GM04504 (cell line): ENCODE data around the gene TSPAN9.

Experiments used
- DNase-seq: peaks from one replicate; pipeline ENCODE4 v3.0.0-alpha.2; 2012; ENCODE audit warnings: low read depth

Gene TSPAN9

DNA sequence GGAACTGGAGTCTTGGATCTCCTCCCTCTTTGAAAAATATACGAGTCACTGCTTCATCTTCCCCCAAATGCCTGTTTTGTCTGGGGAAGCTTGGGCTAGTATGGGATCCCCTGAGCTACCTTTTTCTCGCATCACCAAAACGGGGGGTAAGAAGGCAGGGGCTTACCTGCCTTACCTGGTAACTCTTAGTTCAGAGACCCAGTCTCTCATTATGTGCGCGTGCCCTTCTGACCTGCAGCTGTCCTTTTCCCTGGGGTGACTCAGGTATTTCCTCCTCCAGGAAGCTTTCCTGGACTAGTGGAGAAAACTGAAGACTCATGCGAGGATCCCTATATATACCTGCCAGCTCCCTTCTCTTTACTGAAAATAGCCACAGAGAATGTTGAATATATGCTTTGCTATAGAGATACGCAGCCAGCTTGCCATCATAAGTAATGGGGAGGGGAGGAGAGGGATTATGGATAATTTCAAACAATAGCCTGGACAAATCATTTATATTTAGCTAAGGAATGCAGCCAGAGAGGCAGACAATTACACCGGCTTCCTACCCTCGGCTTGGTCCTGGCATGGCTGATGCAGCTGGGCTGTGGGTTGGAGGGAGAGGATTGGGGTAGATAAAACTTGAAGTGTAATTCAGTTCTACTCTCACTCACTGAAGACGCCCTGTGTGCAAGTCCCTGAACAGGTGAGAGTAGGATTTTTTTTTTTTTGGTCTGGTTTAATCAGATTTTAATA lies 1.1 kb downstream of the TSPAN9 start:
- DNase-seq = no peak

DNA sequence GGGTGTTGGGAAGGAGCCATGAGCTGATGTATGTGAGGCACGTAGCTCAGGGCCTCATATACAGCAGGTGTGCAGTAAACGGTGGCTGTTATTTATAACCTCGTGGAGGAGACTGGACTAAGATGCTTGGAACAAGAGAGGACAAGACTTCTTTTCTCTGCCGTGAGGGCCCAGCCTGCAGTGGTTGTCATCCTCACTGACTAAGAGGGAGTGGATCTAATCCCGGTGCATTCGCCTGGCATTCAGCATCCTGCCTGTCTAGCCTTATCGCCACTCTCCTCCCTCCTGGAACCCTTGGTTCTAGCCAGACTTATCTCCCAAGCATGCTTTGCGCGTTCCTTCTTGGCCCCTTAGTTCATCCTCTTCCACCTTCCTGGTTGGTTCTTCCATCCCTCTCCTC lies 3.9 kb downstream of the TSPAN9 start:
- no peak for DNase-seq

- DNase-seq = no peak
These were observed 4.7 kb downstream of the TSPAN9 start for GRCh38 chr12:3081886-3082285.

DNA sequence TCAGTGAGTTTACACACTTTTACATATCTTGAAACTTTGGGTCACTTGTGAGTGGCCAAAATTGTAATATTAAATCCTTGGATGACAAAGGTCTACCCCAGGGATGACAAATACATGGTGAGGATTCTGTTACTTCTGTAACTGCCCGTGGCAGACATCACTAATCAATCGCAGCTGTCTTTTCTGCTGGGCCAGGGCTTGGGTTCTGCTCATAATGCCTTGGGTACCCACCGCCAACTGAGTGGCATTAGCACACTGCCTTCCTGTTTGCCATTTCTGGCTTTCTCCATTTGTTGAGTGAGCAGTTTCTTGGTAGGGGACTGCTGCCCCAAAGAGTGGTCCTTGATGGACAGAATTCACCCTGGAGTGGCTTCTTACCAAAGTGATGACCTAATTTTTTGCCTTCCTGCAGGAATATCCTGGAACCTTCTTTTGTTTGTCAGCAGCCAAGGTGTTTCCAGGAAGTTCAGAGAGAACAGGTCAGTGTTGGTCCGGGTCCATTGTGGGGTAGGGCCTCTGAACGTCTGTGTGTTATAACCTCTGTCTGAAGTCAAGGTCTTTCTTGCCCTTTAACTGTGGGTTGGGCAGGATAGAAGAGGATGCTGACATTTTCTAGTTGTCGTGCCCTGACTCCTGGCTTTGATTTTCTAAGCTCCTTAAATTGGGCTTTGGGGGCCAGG lies 6.2 kb downstream of the TSPAN9 start:
- no peak for DNase-seq

DNA sequence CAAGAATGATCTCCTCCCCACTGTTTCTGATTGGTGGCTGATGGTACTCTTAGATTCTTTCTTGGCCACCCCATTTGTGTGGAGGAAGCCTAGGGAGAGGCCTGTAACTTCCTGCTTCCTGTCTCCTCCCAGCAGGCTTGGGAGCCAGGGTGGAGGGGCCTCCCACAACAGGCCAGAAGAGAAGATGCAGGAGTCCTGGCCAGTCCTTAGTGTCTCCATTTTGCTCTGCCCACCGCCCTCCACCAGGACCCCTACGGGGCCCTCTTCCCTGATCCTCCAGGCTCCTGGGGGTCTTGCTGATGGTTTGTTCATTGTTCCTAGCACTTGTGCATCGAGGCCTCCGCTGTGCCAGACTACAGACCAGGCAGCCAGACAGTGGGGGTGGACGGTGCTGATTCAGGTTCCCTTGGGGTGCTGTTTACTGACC lies 6.8 kb downstream of the TSPAN9 start:
- DNase-seq = no peak

DNA sequence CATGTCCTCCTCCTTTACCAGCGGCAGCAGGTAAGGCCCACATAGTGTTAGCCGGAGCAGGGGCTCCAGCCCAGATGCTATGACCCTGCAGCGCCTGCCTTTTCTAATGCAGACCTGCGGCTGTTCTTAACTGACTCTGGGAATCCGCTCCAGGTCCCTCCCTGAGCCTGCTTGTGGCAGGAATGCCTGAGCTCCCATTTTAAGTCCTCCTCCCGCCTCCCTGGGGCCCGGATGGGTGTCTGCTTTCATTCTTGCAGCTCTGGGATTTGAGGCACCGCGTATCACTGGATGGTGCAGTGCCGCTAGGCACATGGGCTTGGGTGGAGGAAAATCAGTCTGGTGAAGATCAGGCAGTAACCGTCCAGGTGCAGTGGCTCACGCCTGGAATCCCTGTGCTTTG lies 7.6 kb downstream of the TSPAN9 start:
- DNase-seq = no peak

GRCh38 chr12:3085341-3086139 lies 8.4 kb downstream of the TSPAN9 start:
- no peak for DNase-seq

DNA sequence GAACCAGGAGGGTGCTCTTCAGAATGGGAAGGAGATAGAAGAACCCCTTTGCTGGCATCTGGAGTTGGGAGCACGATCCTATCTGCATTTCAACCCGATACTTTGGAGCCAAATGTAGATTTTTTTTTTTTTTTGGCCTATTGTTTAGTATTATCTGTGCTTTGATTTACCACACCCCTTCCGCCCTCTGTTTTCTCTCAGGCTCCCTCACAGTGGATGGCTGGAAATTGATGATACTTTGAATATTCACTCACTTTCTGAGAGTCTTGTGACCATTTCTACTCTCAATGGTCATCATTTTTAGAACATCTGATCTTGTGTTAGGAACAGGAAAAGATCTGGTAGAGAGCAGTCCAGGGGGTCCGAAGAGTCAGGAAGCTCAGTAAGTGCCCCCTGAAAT lies 9.0 kb downstream of the TSPAN9 start:
- no peak for DNase-seq

DNA sequence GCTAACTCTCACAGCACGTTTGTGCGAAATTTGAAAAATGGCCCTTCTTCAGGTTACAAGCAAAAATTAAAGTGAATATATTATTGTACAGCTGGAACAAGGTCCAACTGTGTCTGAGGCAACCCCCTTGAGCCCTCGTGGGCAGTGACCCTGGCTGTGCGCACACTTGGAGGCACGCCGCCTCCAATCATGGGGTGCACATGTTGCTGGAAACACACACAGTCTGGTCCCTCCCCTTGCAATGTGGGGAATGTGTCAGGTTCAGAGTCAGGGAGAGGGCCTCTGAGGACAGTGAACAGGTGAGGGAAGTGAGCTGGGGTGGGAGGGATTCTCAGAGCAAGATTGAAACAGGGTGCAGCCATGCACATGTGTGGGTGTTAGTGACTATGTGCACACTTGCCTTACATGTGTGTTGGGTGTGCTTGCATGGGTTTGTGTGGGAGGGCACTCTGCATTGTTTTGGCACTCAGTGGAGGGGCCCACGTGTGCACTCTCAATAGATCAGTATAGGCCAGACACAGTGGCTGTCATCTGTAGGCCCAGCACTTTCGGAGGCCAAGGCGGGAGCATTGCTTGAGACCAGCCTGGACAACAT lies 9.6 kb downstream of the TSPAN9 start:
- DNase-seq = no peak

GRCh38 chr12:3087758-3088650 lies 10.8 kb downstream of the TSPAN9 start:
- no peak for DNase-seq

DNA sequence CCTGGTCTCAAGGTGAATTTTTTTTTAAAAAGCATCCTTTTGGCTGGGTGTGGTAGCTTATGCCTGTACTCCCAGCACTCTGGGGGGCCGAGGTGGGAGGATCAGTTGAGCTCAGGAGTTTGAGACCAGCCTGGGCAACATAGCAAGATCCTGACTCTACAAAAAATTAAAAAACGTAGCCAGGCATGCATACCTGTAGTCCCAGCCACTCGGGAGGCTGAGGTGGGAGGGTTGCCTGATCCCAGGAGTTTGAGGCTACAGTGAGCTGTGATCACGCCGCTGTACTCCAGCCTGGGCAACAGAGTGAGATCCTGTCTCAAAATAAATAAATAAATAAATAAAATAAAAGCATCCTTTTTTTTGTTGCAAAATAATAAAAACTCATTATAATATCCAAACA lies 12.4 kb downstream of the TSPAN9 start:
- no peak for DNase-seq

DNA sequence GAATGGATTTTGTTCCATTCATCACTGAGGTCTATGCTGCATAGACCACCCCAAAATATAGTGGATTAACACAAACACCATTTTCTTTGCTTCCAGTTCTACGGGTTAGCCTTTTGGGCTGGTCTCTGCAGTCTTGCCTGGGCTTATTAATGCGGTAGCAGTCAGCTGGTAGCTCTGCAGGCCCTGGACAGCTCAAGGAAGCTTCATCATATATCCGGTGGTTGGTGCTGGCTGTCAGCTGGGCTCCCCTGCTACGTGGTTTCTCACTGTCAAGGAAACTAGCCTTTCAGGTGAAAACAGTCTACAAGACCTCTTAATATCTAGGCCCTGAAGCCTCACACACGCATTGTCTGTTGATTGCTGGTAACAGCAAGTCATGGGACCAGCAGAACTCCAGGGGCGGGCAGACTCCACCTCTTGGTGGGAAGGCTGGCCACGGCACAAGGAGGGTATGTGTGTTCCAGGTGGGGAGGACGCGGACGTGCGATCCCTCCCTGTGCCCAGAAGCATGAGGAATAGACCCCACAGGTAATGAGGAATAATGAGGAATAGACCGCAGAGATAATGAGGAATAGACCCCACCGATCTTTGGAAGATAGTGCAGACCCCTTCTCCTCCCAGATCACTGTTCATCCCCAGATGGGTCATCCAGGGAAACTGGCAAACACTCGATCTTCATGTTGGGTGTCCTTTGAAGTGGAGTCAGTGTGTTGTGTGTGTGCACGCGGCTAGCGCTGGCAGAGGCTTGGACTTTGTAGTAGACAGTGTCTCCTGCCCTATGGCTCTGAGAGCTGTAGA lies 13.3 kb downstream of the TSPAN9 start:
- no peak for DNase-seq

DNA sequence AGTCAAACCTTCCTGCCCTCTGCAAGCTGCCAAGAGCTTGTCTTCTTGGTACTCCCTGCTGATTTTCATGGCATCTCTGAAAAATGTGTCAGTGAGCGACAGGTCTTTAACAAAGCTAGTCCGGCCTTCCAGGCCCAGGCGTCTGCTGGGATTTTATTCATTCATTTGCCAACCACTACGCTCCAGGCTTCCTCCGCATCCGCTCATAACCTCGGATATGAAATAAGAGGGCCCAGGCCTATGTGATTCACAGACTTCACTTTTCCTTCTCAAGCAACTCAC lies 13.8 kb downstream of the TSPAN9 start:
- no peak for DNase-seq

- no peak for DNase-seq
These were observed 14.4 kb downstream of the TSPAN9 start for GRCh38 chr12:3091382-3092241.

- DNase-seq = no peak
These were observed 15.6 kb downstream of the TSPAN9 start for GRCh38 chr12:3092764-3093163.

GRCh38 chr12:3097186-3097804 lies 20.1 kb downstream of the TSPAN9 start:
- no peak for DNase-seq

DNA sequence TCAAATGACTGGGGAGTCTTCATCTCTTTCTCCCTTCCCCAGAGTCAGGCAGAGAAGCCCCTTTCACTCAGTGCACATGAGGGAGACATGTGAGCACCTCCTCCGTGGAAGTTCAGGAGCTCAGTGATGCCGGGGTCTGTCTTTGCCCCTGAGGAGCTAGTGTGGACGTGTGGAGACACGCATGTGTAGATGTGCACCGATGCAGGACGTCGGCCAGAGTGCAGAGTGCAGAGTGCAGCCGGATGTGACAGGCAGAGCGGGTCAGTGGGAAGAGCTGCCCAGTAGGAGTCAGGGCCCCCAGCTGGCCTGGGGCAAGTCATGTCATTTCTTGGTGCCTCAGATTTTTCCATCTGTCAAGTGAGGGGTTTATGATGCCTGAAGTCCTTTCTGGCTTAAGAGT lies 20.7 kb downstream of the TSPAN9 start:
- no peak for DNase-seq

- DNase-seq = no peak
These were observed 21.3 kb downstream of the TSPAN9 start for GRCh38 chr12:3098436-3098835.

DNA sequence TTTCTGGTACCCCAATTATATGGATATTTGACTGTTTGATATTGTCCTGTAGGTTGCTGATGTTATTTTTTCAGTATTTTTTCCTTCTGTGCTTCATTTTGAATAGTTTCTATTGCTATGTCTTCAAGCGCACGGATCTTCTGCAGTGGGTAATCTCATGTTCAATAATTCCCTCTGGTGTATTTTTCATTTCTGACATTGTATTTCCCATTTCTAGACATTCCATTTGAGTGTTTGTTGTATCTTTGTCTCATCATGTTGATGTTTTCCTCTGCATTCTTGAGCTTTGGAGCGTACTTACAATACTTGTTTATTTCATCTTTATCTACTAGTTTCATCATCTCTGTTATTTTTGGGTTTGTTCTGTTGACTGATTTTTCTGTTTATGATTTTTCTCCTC lies 22.0 kb downstream of the TSPAN9 start:
- no peak for DNase-seq
